Measurements from ENCODE around the gene FSTL4. TPM values are rescaled to one million over a fixed set of nuclear protein-coding genes. Genes with fewer than 3 reads are reported as not detected.

The FSTL4 gene
- total and polyA plus RNA-seq, 4 donors, result 0.08 to 1.4 (median 0.31) TPM

DNA sequence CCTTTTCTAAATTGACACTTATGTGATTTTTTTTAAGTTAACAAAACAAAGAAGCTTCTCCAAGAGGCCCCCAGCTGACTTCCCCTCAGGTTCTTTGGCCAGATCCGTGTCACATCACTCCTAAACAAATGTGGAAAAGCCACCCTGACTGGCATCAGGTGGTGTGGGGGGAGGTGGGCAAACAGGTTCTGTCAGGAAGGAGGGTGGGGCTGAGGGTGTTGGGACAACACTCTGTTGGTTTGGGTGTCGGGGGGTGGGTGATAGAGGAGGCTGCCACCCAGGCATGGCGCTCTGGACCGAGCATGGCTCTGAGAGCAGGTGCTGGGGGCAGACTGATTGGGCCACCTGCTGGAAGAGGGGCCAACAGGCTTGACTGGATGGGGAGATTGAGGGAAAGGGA is 349.7 kb downstream of the FSTL4 start:
- 69 to 86% methylated on average over 4 of the region's 4 CpGs for WGBS, 2 donors
- no peak for DNase-seq

GRCh38 chr5:133261993-133262392 is 350.3 kb downstream of the FSTL4 start:
- no peak overlapping the region for H3K27ac ChIP-seq (ENCODE audit: low read depth in 1 of 2, low read length in 1 of 2)
- no peak overlapping the region for H3K4me3 ChIP-seq
- DNase-seq (no peak), ATAC-seq (ENCODE audit: insufficient read depth, low FRiP score) (no peak)
- H3K36me3 ChIP-seq (ENCODE audit: control insufficient read depth in 4 of 4, insufficient read depth in 4 of 4, low read length in 4 of 4), result no peaks in the 10 kb centered on the region
- TF ChIP-seq, protein P1, sequence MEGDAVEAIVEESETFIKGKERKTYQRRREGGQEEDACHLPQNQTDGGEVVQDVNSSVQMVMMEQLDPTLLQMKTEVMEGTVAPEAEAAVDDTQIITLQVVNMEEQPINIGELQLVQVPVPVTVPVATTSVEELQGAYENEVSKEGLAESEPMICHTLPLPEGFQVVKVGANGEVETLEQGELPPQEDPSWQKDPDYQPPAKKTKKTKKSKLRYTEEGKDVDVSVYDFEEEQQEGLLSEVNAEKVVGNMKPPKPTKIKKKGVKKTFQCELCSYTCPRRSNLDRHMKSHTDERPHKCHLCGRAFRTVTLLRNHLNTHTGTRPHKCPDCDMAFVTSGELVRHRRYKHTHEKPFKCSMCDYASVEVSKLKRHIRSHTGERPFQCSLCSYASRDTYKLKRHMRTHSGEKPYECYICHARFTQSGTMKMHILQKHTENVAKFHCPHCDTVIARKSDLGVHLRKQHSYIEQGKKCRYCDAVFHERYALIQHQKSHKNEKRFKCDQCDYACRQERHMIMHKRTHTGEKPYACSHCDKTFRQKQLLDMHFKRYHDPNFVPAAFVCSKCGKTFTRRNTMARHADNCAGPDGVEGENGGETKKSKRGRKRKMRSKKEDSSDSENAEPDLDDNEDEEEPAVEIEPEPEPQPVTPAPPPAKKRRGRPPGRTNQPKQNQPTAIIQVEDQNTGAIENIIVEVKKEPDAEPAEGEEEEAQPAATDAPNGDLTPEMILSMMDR (IDR thresholded peaks at IDR 0.05; ENCODE audit: control extremely low read depth, extremely low read depth), result no peak
- peaks cover 0 to 1% (median 0%) of the 10 kb centered on the region in 4 donors for H3K9me3 ChIP-seq (ENCODE audit: control insufficient read depth in 4 of 4, insufficient read depth in 3 of 4, low read length in 3 of 4)
- WGBS, 2 donors, result 79 to 84% methylated on average over 6 of the region's 6 CpGs
- H3K4me1 ChIP-seq (ENCODE audit: control insufficient read depth in 5 of 5, insufficient read depth in 5 of 5, low read length in 5 of 5), result peaks cover 0 to 11% (median 0%) of the 10 kb centered on the region in 5 donors
- H3K9ac ChIP-seq (ENCODE audit: insufficient read depth in 1 of 2, low read length in 2 of 2), result no peak overlapping the region
- H3K27me3 ChIP-seq (ENCODE audit: control insufficient read depth in 3 of 3, insufficient read depth in 3 of 3, low read length in 2 of 3), result no peaks in the 10 kb centered on the region

More for the DNA sequence above, 349.7 kb downstream of the FSTL4 start:
- Histone ChIP-seq H3K4me1 (ENCODE audit: control insufficient read depth in 5 of 5, insufficient read depth in 5 of 5, low read length in 5 of 5) (peaks cover 0 to 11% (median 0%) of the 10 kb centered on the region in 5 donors), H3K4me3 (no peak overlapping the region), H3K27ac (ENCODE audit: low read depth in 1 of 2, low read length in 1 of 2) (no peak overlapping the region), H3K27me3 (ENCODE audit: control insufficient read depth in 3 of 3, insufficient read depth in 3 of 3, low read length in 2 of 3) (no peaks in the 10 kb centered on the region), H3K9me3 (ENCODE audit: control insufficient read depth in 4 of 4, insufficient read depth in 3 of 4, low read length in 3 of 4) (peaks cover 0 to 1% (median 0%) of the 10 kb centered on the region in 4 donors), H3K36me3 (ENCODE audit: control insufficient read depth in 4 of 4, insufficient read depth in 4 of 4, low read length in 4 of 4) (no peaks in the 10 kb centered on the region), H3K9ac (ENCODE audit: insufficient read depth in 1 of 2, low read length in 2 of 2) (no peak overlapping the region)
- no peak for ATAC-seq (ENCODE audit: insufficient read depth, low FRiP score)
- TF ChIP-seq, protein P1 (IDR thresholded peaks at IDR 0.05; ENCODE audit: control extremely low read depth, extremely low read depth), result no peak

GRCh38 chr5:133260715-133261114 is 351.6 kb downstream of the FSTL4 start:
- Histone ChIP-seq H3K4me1 (ENCODE audit: control insufficient read depth in 5 of 5, insufficient read depth in 5 of 5, low read length in 5 of 5) (peaks cover 0 to 8% (median 0%) of the 10 kb centered on the region in 5 donors), H3K36me3 (ENCODE audit: control insufficient read depth in 4 of 4, insufficient read depth in 4 of 4, low read length in 4 of 4) (no peaks in the 10 kb centered on the region), H3K27ac (ENCODE audit: low read depth in 1 of 2, low read length in 1 of 2) (no peak overlapping the region), H3K9ac (ENCODE audit: insufficient read depth in 1 of 2, low read length in 2 of 2) (no peak overlapping the region), H3K27me3 (ENCODE audit: control insufficient read depth in 3 of 3, insufficient read depth in 3 of 3, low read length in 2 of 3) (no peaks in the 10 kb centered on the region), H3K4me3 (no peak overlapping the region), H3K9me3 (ENCODE audit: control insufficient read depth in 4 of 4, insufficient read depth in 3 of 4, low read length in 3 of 4) (peaks cover 0 to 1% (median 0%) of the 10 kb centered on the region in 4 donors)
- WGBS, 2 donors, result 59 to 68% methylated on average over 3 of the region's 3 CpGs
- ATAC-seq (ENCODE audit: insufficient read depth, low FRiP score) (no peak), DNase-seq (no peak)
- TF ChIP-seq, protein P1 (IDR thresholded peaks at IDR 0.05; ENCODE audit: control extremely low read depth, extremely low read depth), result no peak
